IMR-90 (cell line): ENCODE data around the gene CD300H. TPM values are rescaled to one million over a fixed set of nuclear protein-coding genes. Genes with fewer than 3 reads are reported as not detected.

Experiments used
- ATAC-seq: fragments of 200-7000 bp; cut with Tn5 transposase; 2 replicates; pipeline ENCODE4 v1.9.1; 2020; ENCODE audit warnings: low read depth, mild to moderate bottlenecking, moderate library complexity
- BruUV-seq: library from RNA; stranded (reverse); fragments of 400-500 nt; replicated peaks from 2 replicates; lab custom pipeline; 2021; lab: Mats Ljungman, UMichigan
- CTCF ChIA-PET: fragments of 300-600 bp; formaldehyde crosslinking; extraction: SDS; loops from one replicate; lab custom pipeline; 2021; ENCODE audit warnings: antibody characterized with exemption; lab: Yijun Ruan, JAX
- POLR2A ChIA-PET: fragments of 300-600 bp; sonication (Branson Sonifier 250); formaldehyde crosslinking; loops from one replicate; lab custom pipeline; 2022; ENCODE audit warnings: antibody characterized with exemption; ENCODE audit not compliant: unreplicated experiment; lab: Charles Lee
- DNase-seq: peaks from one replicate; pipeline ENCODE4 v3.0.0; 2013
- H2AFZ ChIP-seq: replicated peaks from 2 replicates; pipeline ENCODE3; 2013; ENCODE audit warnings: low read length, mild to moderate bottlenecking; ENCODE audit not compliant: poor library complexity
- H2AK5ac ChIP-seq: 2 replicates; pipeline ENCODE4 v1.6.1; 2013; ENCODE audit warnings: low read depth, low read length, inconsistent platforms
- H2AK9ac ChIP-seq: replicated peaks from 2 replicates; pipeline ENCODE3; 2013; ENCODE audit warnings: mild to moderate bottlenecking, low read depth, low read length, moderate library complexity; ENCODE audit not compliant: poor library complexity
- H2BK120ac ChIP-seq: 2 replicates; pipeline ENCODE4 v1.6.1; 2013; ENCODE audit warnings: low read depth, low read length, inconsistent platforms
- H2BK15ac ChIP-seq: 3 replicates; pipeline ENCODE4 v1.6.1; 2013; ENCODE audit warnings: low read depth, low read length, inconsistent platforms
- H2BK20ac ChIP-seq: 2 replicates; pipeline ENCODE4 v1.6.1; 2013; ENCODE audit warnings: low read depth, mild to moderate bottlenecking, inconsistent platforms, low read length, moderate library complexity
- H2BK5ac ChIP-seq: 2 replicates; pipeline ENCODE4 v1.6.1; 2013; ENCODE audit warnings: mild to moderate bottlenecking, low read depth, low read length, inconsistent platforms; ENCODE audit not compliant: poor library complexity, severe bottlenecking
- H3K14ac ChIP-seq: replicated peaks from 2 replicates; pipeline ENCODE4 v1.6.1; 2013; ENCODE audit warnings: low read depth, low read length, inconsistent platforms
- H3K18ac ChIP-seq: 2 replicates; pipeline ENCODE4 v1.6.1; 2013; ENCODE audit warnings: low read depth, low read length, control low read depth
- H3K23ac ChIP-seq: 2 replicates; pipeline ENCODE4 v1.6.1; 2013; ENCODE audit warnings: low read depth, low read length, inconsistent platforms
- H3K27ac ChIP-seq: 2 replicates; pipeline ENCODE4 v1.5.1; 2013; ENCODE audit warnings: mild to moderate bottlenecking, control low read depth, low read length; ENCODE audit not compliant: insufficient read depth
- H3K27me3 ChIP-seq: 2 replicates; pipeline ENCODE4 v1.6.1; 2013; ENCODE audit warnings: low read length; ENCODE audit not compliant: control insufficient read depth, insufficient read depth
- H3K36me3 ChIP-seq: 2 replicates; pipeline ENCODE4 v1.6.1; 2013; ENCODE audit warnings: low read length, mixed read lengths; ENCODE audit not compliant: control insufficient read depth, insufficient read depth
- H3K4ac ChIP-seq: 2 replicates; pipeline ENCODE4 v1.6.1; 2013; ENCODE audit warnings: low read depth, low read length, inconsistent platforms
- H3K4me1 ChIP-seq: 2 replicates; pipeline ENCODE4 v1.6.1; 2013; ENCODE audit warnings: low read length, mixed read lengths; ENCODE audit not compliant: control insufficient read depth, insufficient read depth
- H3K4me2 ChIP-seq: 2 replicates; pipeline ENCODE4 v1.6.1; 2013; ENCODE audit warnings: low read depth, mild to moderate bottlenecking, control low read depth, low read length, moderate library complexity
- H3K4me3 ChIP-seq: 2 replicates; pipeline ENCODE4 v1.5.1; 2013; ENCODE audit warnings: low read depth, mild to moderate bottlenecking, control low read depth, low read length, moderate library complexity; ENCODE audit not compliant: insufficient read depth
- H3K56ac ChIP-seq: 2 replicates; pipeline ENCODE4 v1.6.1; 2013; ENCODE audit warnings: low read length, inconsistent platforms; ENCODE audit not compliant: insufficient read depth; ENCODE audit errors: extremely low read depth
- H3K79me1 ChIP-seq, 2 experiments: 2 replicates each; pipeline ENCODE4 v1.6.1; 2013; ENCODE audit warnings: low read length in 2 of 2, inconsistent platforms in 1 of 2, low read depth in 1 of 2
- H3K9ac ChIP-seq: 2 replicates; pipeline ENCODE4 v1.6.1; 2013; ENCODE audit warnings: low read depth, low read length, control low read depth
- H3K9me1 ChIP-seq: 2 replicates; pipeline ENCODE4 v1.6.1; 2013; ENCODE audit warnings: low read length, inconsistent platforms; ENCODE audit not compliant: insufficient read depth
- H3K9me3 ChIP-seq: 2 replicates; pipeline ENCODE4 v1.6.1; 2013; ENCODE audit warnings: low read length; ENCODE audit not compliant: control insufficient read depth, insufficient read depth
- H4K20me1 ChIP-seq: 2 replicates; pipeline ENCODE4 v1.6.1; 2013; ENCODE audit warnings: low read length, inconsistent platforms; ENCODE audit not compliant: insufficient read depth
- H4K5ac ChIP-seq: 2 replicates; pipeline ENCODE4 v1.6.1; 2013; ENCODE audit warnings: mild to moderate bottlenecking, low read depth, low read length, control low read depth
- H4K8ac ChIP-seq, 2 experiments: 2 replicates each; pipeline ENCODE4 v1.6.1; 2013; ENCODE audit warnings: low read depth in 2 of 2, low read length in 2 of 2, control low read depth in 1 of 2, inconsistent platforms in 1 of 2
- H4K91ac ChIP-seq: 2 replicates; pipeline ENCODE4 v1.6.1; 2013; ENCODE audit warnings: low read depth, low read length, inconsistent platforms; ENCODE audit not compliant: insufficient read depth
- BHLHE40 ChIP-seq: fragments of 150-350 bp; IDR thresholded peaks from 2 replicates; pipeline ENCODE4 v1.6.1; 2016; ENCODE audit warnings: mild to moderate bottlenecking, low read depth, low read length
- CEBPB ChIP-seq: IDR thresholded peaks from 2 replicates; pipeline ENCODE4 v1.6.1; 2012; ENCODE audit warnings: low read depth, low read length, improper control_type of control experiment
- CHD1 ChIP-seq: IDR thresholded peaks from 2 replicates; pipeline ENCODE4 v1.6.1; 2012; ENCODE audit warnings: low read depth, low read length, improper control_type of control experiment
- FOS ChIP-seq: fragments of 150-350 bp; IDR thresholded peaks from 2 replicates; pipeline ENCODE4 v1.6.1; 2016; ENCODE audit warnings: low read depth, low read length
- MAZ ChIP-seq: IDR thresholded peaks from 2 replicates; pipeline ENCODE4 v1.6.1; 2012; ENCODE audit warnings: low read depth, mild to moderate bottlenecking, low read length, improper control_type of control experiment, moderate library complexity, borderline replicate concordance
- MXI1 ChIP-seq: IDR thresholded peaks from 2 replicates; pipeline ENCODE4 v1.6.1; 2012; ENCODE audit warnings: low read depth, mild to moderate bottlenecking, low read length, moderate library complexity, borderline replicate concordance
- POLR2A ChIP-seq: IDR thresholded peaks from 2 replicates; pipeline ENCODE4 v1.6.1; 2012; ENCODE audit warnings: mild to moderate bottlenecking, low read depth, low read length
- RAD21 ChIP-seq: IDR thresholded peaks from 2 replicates; pipeline ENCODE4 v1.6.1; 2012; ENCODE audit warnings: low read length, improper control_type of control experiment
- RCOR1 ChIP-seq: IDR thresholded peaks from 2 replicates; pipeline ENCODE4 v1.6.1; 2012; ENCODE audit warnings: mild to moderate bottlenecking, low read length, improper control_type of control experiment; ENCODE audit not compliant: insufficient replicate concordance
- RFX5 ChIP-seq: IDR thresholded peaks from 2 replicates; pipeline ENCODE4 v1.8.0; 2012; ENCODE audit warnings: low read depth, mild to moderate bottlenecking, low read length, moderate library complexity
- SMC3 ChIP-seq: fragments of 150-350 bp; IDR thresholded peaks from 2 replicates; pipeline ENCODE4 v1.6.1; 2016; ENCODE audit warnings: low read depth, mild to moderate bottlenecking, antibody characterized with exemption, low read length, moderate library complexity
- WGBS, 2 experiments: methylation state at CpG; one replicate each; pipeline versions ENCODE4 v1.1.5 to v1.1.7; 2013; ENCODE audit warnings: missing lambda C conversion rate in 2 of 2; ENCODE audit not compliant: insufficient read length in 1 of 2; ENCODE audit errors: extremely low coverage in 2 of 2; 5-methylcytosine and 5-hydroxymethylcytosine counted together
- dilution Hi-C: fragments of 300-500 bp; cut with HindIII; formaldehyde crosslinking; loops from one replicate; pipeline ENCODE4 v1.14.3; 2018; ENCODE audit warnings: low sequenced_read_pairs; ENCODE audit not compliant: unreplicated experiment
- in situ Hi-C: fragments of 300-500 bp; cut with MboI; formaldehyde crosslinking; loops from 3 replicates; pipeline ENCODE4 v1.14.3; 2019; ENCODE audit warnings: low sequenced_read_pairs, inconsistent platforms, mixed read lengths
- intact Hi-C: fragments of 100-400 bp; cut with micrococcal nuclease; formaldehyde crosslinking; loops from 2 replicates; pipeline ENCODE4 v1.10.0; 2022
- polyA plus RNA-seq, 3 experiments: library from polyadenylated mRNA; depleted of rRNA; stranded (reverse); fragments of >200 nt; gene quantifications; 2 replicates each; pipeline ENCODE4 v1.2.3, GENCODE V29; 2012; ENCODE audit warnings: low replicate concordance in 1 of 3
- total RNA-seq: library from RNA; depleted of rRNA; stranded (reverse); fragments of >200 nt; gene quantifications from 2 replicates; pipeline ENCODE4 v1.2.3, GENCODE V29; 2012
- TF ChIP-seq, protein P1 (sequence below): fragments of 150-350 bp; IDR thresholded peaks from 2 replicates; pipeline ENCODE4 v1.6.1; 2017; ENCODE audit warnings: mild to moderate bottlenecking, antibody characterized with exemption, low read length, low read depth
- TF ChIP-seq, protein P2 (sequence below): fragments of 150-350 bp; IDR thresholded peaks from 2 replicates; pipeline ENCODE4 v1.6.1; 2016; ENCODE audit warnings: low read depth, mild to moderate bottlenecking, low read length, moderate library complexity, borderline replicate concordance
- TF ChIP-seq, protein P3 (sequence below): conservative IDR thresholded peaks from 2 replicates; pipeline ENCODE4 v1.5.1; 2012; ENCODE audit warnings: mild to moderate bottlenecking, low read depth, low read length, improper control_type of control experiment

CD300H gene
- total and polyA plus RNA-seq, 2 of the 4 experiments (the other 2 are of a cell fraction), result not detected

DNA sequence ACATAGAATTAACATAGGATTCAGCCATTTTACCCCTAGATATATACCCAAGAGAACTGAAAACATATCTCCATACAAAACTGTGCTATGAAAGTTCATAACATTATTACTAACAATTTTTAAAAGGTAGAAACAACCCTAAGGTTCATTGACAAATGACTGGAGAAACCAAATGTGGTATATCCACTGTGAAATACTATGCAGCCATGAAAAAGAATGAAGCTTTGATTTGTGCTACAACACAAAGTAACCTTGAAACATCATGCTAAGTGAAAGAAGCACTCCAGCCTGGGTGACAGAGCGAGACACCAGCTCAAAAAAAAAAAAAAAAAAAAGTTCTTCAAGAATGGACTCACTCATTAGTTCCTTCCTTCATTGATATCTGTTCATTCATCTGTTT is 24.2 kb upstream of the CD300H start (continued):
- TF ChIP-seq FOS (no peak), RCOR1 (no peak), RAD21 (no peak), POLR2A (no peak)

DNA sequence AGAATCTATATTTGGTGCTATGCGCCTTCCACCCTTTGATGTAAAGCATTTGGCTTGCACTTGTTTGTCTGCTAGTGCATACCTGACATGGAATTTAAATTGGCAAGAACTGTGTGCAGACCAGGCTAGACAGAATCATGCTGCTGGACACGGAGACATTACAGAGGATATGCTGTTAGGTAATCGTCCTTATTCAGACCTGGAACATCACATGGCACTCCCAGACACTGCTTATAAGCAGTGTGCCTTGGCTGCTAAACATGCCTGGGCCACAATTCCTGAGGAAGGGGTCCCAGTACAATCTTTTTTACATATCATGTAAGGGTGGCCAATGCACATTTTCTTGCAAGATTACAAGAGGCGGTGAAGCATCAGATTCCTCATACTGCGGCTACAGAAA is 18.4 kb upstream of the CD300H start:
- Histone ChIP-seq H3K9me3 (peaks cover 12% of the 10 kb centered on the region), H3K4ac (no peak overlapping the region), H3K4me3 (no peak overlapping the region), H3K4me1 (no peaks in the 10 kb centered on the region), H3K56ac (no peak overlapping the region), H3K14ac (no peak overlapping the region), H3K9me1 (no peaks in the 10 kb centered on the region), H4K91ac (no peak overlapping the region), H3K4me2 (no peak overlapping the region), H2BK15ac (no peak overlapping the region), H2BK20ac (no peak overlapping the region), H4K8ac (no peak overlapping the region), H2BK5ac (no peak overlapping the region), H3K36me3 (no peaks in the 10 kb centered on the region), H4K5ac (no peak overlapping the region), H3K27me3 (no peaks in the 10 kb centered on the region), H2AFZ (no peak overlapping the region), H2BK120ac (no peak overlapping the region), H3K27ac (no peak overlapping the region), H2AK5ac (no peak overlapping the region), H4K20me1 (no peaks in the 10 kb centered on the region), H3K9ac (no peak overlapping the region), H2AK9ac (no peak overlapping the region), H3K79me1 (no peaks in the 10 kb centered on the region), H3K23ac (no peak overlapping the region), H3K18ac (no peak overlapping the region)
- in situ Hi-C loops, result no loop called here
- ATAC-seq, result no peak
- 30% methylated on average over 1 of the region's 5 CpGs; no CpG with 5 or more reads in 1 of the 2 experiments for WGBS, 2 experiments
- no peak for DNase-seq
- ChIA-PET POLR2A (no interaction called here), CTCF (no interaction called here)
- dilution Hi-C loops, result no loop called here
- intact Hi-C loops, result no loop called here
- no TSS peak for BruUV-seq
- TF ChIP-seq MAZ (no peak), RAD21 (no peak), SMC3 (no peak), RFX5 (no peak), RCOR1 (no peak), FOS (no peak), CHD1 (no peak), POLR2A (no peak), BHLHE40 (no peak), CEBPB (no peak), MXI1 (no peak)
- TF ChIP-seq, protein P1, sequence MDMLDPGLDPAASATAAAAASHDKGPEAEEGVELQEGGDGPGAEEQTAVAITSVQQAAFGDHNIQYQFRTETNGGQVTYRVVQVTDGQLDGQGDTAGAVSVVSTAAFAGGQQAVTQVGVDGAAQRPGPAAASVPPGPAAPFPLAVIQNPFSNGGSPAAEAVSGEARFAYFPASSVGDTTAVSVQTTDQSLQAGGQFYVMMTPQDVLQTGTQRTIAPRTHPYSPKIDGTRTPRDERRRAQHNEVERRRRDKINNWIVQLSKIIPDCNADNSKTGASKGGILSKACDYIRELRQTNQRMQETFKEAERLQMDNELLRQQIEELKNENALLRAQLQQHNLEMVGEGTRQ, result no peak
- TF ChIP-seq, protein P2, sequence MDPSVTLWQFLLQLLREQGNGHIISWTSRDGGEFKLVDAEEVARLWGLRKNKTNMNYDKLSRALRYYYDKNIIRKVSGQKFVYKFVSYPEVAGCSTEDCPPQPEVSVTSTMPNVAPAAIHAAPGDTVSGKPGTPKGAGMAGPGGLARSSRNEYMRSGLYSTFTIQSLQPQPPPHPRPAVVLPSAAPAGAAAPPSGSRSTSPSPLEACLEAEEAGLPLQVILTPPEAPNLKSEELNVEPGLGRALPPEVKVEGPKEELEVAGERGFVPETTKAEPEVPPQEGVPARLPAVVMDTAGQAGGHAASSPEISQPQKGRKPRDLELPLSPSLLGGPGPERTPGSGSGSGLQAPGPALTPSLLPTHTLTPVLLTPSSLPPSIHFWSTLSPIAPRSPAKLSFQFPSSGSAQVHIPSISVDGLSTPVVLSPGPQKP, result no peak
- TF ChIP-seq, protein P3, sequence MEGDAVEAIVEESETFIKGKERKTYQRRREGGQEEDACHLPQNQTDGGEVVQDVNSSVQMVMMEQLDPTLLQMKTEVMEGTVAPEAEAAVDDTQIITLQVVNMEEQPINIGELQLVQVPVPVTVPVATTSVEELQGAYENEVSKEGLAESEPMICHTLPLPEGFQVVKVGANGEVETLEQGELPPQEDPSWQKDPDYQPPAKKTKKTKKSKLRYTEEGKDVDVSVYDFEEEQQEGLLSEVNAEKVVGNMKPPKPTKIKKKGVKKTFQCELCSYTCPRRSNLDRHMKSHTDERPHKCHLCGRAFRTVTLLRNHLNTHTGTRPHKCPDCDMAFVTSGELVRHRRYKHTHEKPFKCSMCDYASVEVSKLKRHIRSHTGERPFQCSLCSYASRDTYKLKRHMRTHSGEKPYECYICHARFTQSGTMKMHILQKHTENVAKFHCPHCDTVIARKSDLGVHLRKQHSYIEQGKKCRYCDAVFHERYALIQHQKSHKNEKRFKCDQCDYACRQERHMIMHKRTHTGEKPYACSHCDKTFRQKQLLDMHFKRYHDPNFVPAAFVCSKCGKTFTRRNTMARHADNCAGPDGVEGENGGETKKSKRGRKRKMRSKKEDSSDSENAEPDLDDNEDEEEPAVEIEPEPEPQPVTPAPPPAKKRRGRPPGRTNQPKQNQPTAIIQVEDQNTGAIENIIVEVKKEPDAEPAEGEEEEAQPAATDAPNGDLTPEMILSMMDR, result no peak
